ENCODE data around the gene VPS4B. TPM values are rescaled to one million over a fixed set of nuclear protein-coding genes. Genes with fewer than 3 reads are reported as not detected.

The VPS4B gene
- total RNA-seq, 1 donor from 2014 or later = 42.9 TPM

DNA sequence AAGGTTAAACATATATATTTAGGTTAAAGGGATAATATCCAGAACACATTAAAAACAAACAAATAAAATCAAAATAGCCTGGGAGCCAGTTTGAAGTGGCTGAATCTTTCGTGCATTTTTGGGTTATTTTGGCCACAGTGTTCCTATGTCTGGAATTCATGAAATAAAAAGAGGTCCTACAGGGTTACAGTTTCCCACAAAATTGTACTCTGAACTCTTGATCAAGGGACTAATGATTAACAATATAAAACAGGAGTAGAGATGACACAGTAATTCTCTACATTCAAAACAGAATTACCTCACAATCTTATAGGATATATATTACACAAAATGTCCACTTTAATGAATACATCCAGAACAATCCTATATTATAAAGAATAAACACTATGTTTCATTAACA is 24.9 kb downstream of the VPS4B start:
- TF ChIP-seq CTCF (conservative IDR thresholded peaks at IDR 0.05; ENCODE audit: low read depth, low read length) = no peak

GRCh38 chr18:63395503-63395902 is 26.8 kb downstream of the VPS4B start:
- DNase-seq (ENCODE audit: low read depth) = no peak
- TF ChIP-seq CTCF (conservative IDR thresholded peaks at IDR 0.05; ENCODE audit: low read depth, low read length) = no peak
- H3K4me3 ChIP-seq (ENCODE audit: low read depth, low read length) = no peak overlapping the region

More for the DNA sequence above, 24.9 kb downstream of the VPS4B start:
- DNase-seq (ENCODE audit: low read depth) = no peak
- H3K4me3 ChIP-seq (ENCODE audit: low read depth, low read length) = no peak overlapping the region

DNA sequence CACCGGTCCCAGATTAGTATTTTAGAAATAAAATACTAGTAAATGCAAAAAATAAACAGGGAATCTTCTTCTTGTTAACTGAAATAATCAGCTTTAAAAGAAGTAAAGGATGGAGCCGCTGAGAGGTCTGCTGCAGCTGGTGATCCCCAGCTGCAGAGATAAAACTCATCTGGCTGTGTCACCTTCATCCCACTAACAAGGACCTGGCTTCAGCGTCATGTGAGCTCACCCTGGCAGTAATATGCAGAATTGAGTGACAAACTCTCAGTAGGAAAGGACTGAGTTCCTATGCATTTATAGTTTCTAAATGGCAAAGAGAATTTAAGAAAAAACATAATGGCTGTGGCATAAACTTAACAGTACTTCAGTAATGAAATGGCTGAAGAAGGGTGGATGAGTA is 27.3 kb downstream of the VPS4B start:
- no peak for TF ChIP-seq CTCF (conservative IDR thresholded peaks at IDR 0.05; ENCODE audit: low read depth, low read length)
- no peak overlapping the region for H3K4me3 ChIP-seq (ENCODE audit: low read depth, low read length)
- DNase-seq (ENCODE audit: low read depth) = no peak

DNA sequence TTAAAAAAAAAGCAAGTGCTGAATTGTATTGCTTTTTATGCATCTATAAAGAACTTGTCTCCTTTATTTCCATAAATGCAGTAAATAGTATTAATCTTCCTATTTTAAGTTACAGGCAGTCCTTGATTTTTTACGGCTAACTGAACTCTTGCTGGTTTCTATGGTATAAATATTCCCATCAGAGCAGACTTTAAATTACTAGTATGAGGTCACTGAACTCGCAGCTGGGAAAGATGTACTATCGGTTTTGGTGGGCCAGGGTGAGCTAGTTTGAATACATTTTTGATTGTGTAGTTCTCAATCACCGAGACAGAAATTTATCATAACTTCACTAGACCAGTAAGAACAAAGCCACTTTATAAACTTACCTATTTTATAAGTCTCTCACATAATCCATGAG is 34.4 kb downstream of the VPS4B start:
- H3K4me3 ChIP-seq (ENCODE audit: low read depth, low read length) = no peak overlapping the region
- no peak for TF ChIP-seq CTCF (conservative IDR thresholded peaks at IDR 0.05; ENCODE audit: low read depth, low read length)
- no peak for DNase-seq (ENCODE audit: low read depth)

GRCh38 chr18:63382843-63383242 is 39.4 kb downstream of the VPS4B start:
- no peak overlapping the region for H3K4me3 ChIP-seq (ENCODE audit: low read depth, low read length)
- no peak for DNase-seq (ENCODE audit: low read depth)
- no peak for TF ChIP-seq CTCF (conservative IDR thresholded peaks at IDR 0.05; ENCODE audit: low read depth, low read length)

DNA sequence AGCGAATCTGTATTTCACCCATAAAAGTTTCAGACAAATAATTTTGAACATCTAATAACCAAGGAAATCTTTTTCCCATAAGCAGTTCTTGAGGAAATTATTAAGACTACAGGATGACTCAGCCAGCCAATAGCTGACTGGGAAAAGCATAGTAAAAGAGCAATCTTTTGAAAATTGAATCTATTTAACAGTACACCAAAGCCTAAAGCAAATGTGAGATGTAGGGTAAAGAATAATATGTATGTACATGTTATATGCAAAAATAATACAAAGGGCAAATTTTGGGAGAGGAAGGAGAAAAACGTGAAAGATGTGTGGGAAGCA is 42.7 kb downstream of the VPS4B start:
- no peak overlapping the region for H3K4me3 ChIP-seq (ENCODE audit: low read depth, low read length)
- TF ChIP-seq CTCF (conservative IDR thresholded peaks at IDR 0.05; ENCODE audit: low read depth, low read length) = no peak
- DNase-seq (ENCODE audit: low read depth) = no peak

GRCh38 chr18:63378919-63379638 is 43.2 kb downstream of the VPS4B start:
- TF ChIP-seq CTCF (conservative IDR thresholded peaks at IDR 0.05; ENCODE audit: low read depth, low read length) = no peak
- H3K4me3 ChIP-seq (ENCODE audit: low read depth, low read length) = no peak overlapping the region
- DNase-seq (ENCODE audit: low read depth) = no peak
